OCI-LY1 (cell line): ENCODE results near the gene CDH23.

Experiments
- EZH2 ChIP-seq: fragments of 200-600 bp; sonication (generic), shearing (Covaris generic); IDR thresholded peaks from 2 replicates; pipeline ENCODE4 v1.8.0; 2017; ENCODE audit warnings: borderline replicate concordance, mixed run types, mild to moderate bottlenecking, antibody characterized with exemption, low read length, moderate library complexity, mixed read lengths
- TF ChIP-seq, protein P1 (sequence below): fragments of 200-600 bp; sonication (generic), shearing (Covaris generic); IDR thresholded peaks from 2 replicates; pipeline ENCODE4 v1.5.1; 2017; ENCODE audit warnings: mild to moderate bottlenecking, antibody characterized with exemption, low read length, moderate library complexity, mixed read lengths

DNA sequence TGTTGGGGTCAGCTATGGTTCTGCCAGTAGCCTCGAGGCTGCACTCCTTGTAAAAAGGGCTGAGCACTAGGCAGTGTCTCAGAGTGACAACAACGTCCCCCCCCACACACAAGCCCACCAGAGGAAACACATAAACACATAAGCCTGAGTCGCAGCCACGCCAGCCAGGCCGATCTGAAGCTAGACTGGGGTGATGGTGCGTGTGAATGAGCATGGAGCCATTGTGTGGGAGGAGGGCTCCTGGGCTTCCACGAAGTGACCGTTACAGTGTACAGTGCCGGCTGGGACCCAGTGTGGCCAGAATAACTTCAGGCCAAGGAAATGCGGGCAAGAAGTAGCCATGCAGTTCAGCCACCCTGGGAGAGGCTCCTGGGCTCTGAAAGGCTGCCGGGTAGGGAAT is 326.6 kb downstream of the CDH23 start:
- TF ChIP-seq, protein P1, sequence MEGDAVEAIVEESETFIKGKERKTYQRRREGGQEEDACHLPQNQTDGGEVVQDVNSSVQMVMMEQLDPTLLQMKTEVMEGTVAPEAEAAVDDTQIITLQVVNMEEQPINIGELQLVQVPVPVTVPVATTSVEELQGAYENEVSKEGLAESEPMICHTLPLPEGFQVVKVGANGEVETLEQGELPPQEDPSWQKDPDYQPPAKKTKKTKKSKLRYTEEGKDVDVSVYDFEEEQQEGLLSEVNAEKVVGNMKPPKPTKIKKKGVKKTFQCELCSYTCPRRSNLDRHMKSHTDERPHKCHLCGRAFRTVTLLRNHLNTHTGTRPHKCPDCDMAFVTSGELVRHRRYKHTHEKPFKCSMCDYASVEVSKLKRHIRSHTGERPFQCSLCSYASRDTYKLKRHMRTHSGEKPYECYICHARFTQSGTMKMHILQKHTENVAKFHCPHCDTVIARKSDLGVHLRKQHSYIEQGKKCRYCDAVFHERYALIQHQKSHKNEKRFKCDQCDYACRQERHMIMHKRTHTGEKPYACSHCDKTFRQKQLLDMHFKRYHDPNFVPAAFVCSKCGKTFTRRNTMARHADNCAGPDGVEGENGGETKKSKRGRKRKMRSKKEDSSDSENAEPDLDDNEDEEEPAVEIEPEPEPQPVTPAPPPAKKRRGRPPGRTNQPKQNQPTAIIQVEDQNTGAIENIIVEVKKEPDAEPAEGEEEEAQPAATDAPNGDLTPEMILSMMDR: no peak
- TF ChIP-seq EZH2: no peak
